GM21737 (cell line): Measurements from ENCODE around the gene FGF18.

Experiments used
- ATAC-seq: cut with Tn5 transposase; IDR thresholded peaks from one replicate; pipeline ENCODE4 v1.9.1; 2021; ENCODE audit warnings: mild to moderate bottlenecking, moderate library complexity; ENCODE audit not compliant: unreplicated experiment

FGF18 gene

DNA sequence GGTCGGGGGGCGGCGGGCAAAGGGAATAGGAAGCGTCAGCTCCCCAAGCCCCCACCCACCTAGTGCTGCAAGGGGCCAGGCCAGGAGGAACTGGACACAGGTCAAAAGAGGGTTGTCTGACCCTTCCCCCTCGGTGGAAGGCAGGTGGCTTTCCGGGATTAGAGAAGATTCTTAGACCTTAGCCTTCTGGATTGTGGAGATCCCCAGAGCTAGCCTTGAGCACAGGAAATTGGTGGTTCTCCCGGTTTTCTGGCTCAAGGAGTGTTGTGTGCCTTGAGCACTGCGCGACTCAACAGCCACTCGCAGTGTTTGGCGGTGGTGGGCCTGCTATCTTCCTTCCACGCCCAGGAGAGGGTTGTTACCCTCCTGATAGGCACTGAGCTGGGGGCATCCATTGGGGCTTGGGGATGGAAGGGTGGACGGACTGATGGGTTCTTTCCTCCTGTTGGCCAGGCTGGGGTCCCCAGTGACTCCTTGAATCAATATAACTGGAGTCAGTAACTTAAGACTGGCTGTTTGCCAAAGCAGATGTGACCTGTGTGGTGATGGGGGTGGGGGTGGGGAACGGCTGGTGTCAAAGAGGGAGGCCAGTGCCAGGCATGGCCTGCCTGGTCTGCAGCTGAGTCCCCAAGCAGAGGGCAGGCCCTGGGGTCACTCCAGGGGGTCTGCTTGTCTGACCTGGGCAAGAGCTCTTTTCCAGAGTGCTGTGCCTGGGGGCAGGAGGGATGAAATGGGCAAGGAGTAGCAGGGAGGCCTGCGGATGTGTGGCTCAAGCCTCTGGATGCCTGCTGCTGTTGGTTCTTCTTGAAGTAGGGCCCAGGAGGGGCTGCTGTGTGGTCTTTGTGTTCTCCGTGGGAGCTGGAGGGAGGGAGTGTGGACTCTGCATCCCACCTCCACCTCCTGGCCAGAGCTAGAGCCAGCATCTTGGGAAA is 2.1 kb downstream of the FGF18 start:
- ATAC-seq, result no peak

DNA sequence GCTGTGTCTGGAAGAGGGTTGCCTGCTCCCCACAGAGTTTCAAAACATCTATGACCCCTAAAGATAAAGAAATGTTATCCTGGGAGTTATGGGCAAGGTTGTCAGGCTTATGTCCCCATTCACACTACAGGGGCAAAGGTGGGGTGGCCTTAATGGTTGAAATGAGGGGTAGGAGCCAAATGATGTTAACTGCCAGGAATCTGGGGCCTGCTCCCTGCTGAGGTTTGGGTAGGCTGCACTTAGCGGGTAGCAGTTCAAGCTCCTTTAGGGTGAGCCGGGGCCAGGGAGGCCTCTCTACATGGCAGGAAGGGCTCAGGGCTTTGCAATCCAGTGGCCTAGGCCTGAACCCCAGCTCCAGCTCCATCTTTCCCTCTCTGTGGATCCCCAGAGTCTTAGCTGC is 3.0 kb downstream of the FGF18 start:
- no peak for ATAC-seq

DNA sequence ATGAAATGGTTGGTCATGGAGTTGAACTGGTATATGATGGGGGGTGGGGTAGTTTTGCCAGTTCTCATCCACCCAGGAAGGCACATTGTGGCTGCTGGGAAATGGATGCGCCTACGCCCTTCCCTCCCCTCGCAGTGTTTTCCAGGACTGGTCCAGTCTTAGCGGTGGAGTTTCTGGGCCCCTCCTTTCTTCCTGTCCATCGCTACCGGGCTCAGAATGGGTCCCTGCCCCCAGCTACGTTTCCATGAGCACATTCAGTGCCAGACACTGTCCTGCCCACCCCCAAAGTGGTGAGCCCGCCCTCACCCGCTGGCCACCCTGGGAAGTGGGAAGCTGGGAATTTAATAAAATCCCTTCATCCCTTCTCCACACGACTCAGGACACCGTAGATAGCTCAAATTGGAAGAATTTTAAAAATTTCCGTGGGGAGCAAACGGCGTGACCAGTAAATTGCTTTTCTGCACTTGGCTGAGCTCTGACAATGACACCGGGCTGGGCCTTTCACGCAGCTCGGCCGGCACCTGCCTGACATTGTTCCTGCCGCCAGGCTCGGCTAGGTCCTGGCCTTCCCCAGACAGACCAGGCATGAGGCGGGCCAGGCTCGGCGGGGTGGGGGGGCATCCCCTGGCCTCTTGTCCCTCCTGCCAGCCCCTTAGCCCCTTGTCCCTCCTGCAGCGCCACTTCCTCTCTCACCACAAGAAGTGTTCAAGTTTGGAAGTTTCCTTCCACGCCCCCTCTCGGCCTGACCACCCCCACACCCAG is 3.6 kb downstream of the FGF18 start:
- ATAC-seq, result no peak

DNA sequence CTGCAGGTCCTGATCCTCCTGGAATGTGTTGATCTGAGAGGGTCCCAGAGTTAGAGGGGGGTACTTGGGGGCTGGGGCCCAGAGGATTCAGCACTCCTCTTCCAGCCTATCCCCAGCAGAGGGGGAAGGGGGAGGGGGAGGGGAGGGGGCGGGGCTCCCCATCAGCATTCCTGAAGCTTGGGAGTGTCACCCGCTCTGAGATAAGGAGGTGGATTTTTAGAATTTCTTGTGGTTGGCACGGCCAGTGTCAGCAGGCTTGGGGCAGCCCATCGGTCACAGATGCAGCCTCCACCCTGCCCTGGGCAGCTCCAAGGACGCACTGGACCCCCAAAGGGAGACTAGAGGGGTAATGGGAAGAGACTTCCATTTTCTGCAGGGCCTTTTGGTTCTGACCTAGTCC is 5.3 kb downstream of the FGF18 start:
- no peak for ATAC-seq

DNA sequence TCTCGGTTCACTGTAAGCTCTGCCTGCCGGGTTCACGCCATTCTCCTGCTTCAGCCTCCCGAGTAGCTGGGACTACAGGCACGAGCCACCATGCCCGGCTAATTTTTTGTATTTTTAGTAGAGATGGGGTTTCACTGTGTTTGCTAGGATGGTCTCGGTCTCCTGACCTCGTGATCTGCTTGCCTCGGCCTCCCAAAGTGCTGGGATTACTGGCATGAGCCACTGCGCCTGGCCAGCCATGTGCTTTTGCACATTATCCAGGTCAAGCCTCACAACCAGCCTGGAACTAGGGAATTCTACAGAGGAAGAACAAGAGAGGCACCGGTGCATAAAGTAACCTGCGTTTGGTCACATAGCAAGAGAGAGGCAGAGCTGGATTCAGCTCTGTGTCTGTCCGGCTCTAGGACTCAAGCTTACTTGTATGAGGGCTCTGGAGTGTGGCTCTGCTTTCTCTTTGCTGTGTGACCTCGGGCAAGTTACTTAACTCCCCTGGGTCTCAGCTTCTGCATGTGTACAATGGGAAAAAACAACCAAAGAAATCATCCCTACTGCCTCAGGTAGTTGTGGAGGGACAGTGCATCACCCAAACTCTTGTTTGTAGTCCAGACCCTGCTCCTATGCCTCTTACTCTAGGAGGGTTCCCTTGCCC is 6.3 kb downstream of the FGF18 start:
- ATAC-seq, result no peak

DNA sequence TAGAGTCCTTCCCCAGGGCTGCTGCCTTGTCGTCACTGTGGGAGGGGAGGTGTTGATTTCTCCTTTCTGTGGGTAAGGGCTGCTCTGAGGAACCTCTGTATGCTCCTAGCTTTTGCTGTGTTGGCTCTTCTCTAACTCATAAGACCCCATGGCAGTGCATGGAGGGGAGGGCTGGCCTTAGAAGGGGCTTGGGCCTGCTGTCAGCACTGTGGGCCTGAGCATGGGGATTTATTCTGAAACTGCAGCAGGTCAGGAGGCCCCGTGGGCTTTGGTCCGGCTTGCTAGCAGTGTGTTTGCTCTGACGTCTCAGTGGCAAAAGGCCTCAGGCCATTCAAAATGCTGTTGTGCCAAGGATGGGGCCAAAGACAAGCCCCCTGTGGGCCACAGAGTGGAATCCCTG is 6.8 kb downstream of the FGF18 start:
- ATAC-seq, result no peak

DNA sequence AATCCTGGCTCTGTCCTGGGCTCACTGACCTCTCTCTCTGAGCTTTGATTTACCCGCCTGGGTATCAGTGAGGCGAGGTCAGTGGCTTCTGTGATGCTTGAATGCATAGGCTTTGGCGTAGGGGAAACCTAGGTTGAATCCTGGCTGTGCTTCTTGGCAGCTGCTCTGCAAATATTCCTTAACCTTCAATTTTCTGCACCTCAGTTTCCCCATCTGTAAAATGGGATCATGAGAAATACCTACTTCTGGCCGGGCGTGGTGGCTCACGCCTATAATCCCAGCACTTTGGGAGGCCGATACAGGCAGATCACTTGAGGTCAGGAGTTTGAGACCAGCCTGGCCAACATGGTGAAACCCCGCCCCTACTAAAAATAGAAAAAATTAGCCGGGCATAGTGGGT is 7.2 kb downstream of the FGF18 start:
- no peak for ATAC-seq

DNA sequence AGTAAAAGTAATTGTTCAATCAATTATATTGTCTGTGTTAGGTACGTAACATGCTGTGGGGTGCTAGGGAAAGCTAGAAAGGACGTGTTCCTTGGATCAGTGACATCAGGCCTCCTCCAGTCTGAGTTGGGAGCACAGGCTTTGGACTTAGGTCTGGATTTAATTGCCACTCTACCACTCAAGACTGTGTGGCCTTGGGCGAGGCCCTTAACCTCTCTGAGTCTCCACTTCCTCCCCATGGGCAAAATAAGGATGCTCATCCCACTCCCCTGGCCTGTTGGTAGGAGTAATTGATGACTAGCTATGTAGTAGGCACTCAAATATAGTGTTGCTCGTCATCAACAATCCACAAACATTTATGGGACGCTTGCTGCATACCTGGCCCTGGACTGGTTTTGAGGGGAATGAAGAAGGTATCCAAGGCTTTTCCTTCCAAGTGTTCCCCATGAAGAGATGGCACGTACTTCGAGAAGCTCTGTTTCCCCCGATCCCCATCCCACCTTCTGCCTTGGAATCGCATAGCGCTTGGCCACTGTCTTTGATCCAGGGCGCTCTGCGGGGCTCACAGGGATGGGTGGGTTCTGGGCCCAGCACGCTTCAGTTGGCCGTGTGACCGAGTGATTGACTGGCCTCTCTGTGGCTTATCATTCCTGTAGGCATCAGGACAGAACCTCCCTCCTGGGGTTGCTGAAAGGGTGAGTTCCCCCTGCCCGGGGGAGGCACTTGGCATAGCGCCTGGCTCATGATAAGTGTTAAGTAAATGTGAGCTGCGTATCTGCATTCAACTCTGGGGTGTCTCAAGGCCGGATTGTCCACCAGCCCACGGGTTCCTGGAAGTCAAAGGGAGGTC is 8.1 kb downstream of the FGF18 start:
- ATAC-seq, result no peak

DNA sequence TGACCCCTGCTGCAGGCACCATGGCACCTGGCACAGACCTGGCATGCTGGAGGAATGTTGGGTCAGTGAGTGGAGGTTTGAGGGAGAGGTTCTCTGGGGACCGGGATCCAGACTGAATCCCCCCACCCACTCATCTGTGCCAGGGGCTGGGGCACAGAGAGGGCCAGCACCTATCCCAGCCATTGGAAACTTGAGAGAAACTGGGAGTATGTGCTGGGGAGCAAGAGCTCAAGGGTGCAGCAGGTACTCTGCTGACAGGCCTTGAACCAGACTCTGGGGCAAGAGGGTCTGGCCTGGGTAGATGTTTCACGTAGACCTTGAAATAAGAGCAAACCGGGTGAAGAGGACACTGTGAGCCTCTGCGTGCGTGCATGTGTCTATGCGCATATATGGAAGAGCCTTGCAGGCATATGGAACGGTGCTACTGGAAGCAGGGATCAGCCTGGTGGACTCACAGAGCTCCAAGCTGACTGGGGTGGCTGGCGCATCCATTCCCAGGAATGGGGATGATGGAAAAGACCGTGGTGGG is 8.8 kb downstream of the FGF18 start:
- ATAC-seq, result no peak

DNA sequence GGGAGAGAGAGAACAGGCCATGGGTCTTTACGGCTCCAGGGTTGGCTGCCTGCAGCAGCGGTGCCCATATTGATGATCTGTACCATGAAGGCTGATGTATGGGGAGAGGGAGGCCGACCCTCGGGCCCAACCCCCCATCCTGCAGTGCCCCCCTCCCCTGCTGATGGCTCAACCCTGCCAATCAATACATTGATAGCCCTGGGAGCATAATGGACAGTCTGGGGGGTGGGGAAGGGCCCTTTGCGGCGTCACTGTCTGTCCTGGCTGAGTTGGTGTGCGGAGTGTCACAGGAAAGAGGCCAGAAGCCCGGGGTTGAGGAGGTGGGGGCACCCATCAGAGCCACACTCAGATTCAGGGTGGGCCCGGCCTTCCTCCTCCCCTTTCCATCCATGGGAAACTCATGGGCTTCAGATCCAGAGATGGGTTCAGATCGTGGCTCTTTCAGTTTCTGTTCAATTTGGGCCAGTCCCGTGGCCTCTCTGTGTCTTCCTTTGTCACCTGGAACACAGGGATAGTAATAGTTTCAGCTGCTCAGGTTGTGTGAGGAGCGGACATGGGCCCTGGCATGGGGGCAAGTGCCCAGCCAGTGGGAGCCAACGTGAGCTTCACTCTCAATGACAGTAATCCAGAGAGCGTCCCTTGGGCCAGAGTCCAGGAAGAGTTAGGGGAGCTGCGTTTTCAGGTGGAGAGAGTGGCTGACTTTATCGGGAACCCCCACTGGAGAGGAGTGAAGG is 9.5 kb downstream of the FGF18 start:
- no peak for ATAC-seq

DNA sequence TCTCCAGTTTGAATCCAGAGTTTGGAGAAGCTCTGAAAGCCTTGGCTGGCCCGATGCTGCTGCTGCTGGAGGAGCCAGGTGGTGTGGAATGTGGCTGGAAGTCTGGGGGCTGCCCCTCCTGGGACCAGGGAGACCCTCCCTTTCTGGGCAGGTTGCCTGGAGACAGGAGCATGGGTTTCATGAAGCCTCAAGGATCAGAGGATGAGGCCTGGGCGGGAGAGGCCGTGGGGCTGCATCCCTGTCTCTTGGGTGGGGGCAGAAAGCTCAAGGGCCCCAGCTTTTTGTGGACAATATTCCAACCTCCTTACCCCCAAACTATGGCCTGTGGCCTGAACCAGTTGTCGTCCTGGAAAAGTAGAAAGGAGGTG is 10.1 kb downstream of the FGF18 start:
- ATAC-seq, result no peak

DNA sequence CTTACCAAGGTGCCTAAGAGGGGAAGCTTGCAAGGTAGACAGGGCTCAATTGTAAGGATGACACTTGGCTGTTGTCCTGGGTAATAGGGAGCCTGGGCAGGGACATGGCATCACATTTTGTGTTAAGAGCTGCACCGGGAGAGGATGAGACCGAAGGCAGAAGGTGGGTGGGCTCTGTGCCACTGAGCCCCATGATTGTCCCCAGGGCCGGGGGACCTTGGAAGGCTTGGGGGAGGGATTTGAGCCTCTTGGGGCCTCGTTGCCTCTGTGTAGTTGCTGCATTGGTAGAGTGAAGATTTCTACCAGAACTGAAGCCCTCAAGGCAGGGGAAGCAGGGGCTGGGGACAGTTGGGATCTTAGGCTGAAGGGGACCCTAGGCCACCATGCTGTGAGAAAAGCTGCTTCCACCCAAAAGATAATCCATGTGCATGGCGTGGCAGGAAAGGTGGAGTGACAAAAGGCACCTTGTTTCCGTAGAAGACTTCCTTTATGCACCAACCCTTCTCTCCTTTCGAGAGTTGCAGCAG is 11.9 kb downstream of the FGF18 start:
- ATAC-seq, result no peak

DNA sequence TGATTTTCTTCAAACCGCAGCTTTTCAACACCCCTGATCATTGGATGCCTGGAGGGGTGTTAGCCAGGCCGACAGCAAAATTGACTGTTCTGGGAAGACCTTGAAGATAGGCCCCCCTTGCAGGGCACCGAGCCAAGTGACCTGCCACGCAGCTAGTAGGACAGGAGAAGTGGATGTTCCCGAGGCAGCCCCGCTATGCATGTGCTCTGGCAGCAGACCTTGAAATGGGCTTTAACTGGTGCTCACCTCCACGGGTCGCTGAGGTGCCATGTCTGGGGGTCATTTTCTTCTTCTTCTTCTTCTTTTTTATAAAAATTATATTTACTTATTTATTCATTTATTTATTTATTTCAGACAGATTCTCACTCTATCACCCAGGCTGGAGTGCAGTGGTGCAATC is 12.6 kb downstream of the FGF18 start:
- ATAC-seq, result no peak

DNA sequence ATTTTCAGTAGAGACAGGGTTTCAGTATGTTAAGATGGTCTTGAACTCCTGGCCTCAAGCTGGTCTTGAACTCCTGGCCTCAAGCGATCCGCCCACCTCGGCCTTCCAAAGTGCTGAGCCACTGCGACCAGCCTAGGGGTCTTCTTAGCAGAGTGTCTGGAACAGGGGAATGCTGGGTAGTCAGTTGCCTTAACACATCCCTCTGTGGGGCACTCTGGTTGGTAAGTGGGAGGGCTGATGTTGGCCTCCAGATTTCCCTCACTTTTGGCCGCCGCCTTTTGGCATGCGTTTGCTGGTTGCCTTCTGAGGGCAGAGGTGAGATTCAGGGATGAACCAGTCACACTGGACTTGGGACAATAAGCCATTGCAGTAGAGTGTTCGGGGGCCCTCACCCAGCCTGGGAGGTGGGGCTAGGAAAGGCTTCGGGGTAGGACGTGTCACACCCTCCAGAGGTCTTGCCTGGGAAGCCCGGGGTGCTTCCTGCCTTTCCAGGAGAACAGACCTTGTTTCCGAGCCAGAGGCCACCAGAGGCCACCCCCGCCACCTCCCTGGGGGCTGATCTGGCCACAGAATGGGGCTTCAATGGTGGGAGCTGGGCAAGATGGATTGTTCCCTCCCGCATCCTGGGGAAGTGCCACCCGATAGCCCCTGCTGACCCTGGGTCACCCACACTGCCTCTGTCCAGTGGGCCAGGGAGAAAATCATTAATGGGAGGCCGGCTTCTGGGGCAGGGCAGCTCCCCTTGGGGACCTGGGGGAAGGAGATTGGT is 13.3 kb downstream of the FGF18 start:
- no peak for ATAC-seq

DNA sequence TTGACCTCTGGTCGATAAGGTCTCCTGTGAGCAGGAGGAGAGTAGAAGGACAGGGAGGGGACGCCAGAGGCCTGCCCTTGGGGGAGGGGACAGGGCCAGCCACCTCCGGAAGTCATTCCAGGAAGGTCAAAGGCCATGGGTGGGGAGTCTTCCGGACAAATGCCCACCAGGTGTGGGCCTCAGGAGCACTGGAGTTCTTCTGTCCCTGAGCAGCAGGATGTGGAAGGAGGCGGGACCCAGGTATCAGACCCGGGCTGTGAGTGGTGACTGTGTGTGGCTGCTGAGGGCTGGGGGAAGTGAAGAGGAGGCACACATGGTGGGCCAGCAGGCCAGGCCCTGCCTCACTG is 13.9 kb downstream of the FGF18 start:
- ATAC-seq, result no peak

DNA sequence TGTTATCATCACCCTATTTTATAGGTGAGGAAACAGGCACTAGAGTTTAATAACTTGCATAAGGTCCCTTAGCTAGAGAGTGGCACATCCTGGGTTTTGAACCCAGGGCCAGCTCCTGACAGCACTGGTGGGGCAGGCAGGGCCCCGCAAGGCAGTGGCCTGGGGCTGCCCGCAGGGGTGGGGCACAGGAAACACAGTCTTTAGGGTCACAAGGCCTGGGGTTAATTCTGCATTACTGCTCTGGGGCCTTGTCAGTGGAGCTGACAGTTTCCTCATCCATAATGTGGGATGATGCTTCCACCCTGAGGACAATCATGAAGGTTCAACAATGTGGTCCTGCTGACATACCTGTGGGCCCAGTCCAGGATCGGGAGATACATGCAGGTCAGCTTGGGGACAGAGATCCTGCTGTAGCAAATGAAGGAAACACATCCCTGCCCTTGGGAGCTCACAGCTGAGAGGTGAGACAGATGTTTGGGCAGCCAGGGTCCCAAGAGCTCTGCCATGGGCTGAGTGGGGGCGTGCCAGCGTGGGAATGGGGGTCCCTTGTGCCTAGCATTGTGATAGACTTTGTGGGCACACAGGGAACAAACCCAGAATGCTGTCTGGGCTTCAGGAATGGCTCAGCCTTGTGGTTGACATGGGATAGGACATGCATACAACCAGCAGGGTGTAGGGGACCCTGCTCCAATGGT is 14.7 kb downstream of the FGF18 start:
- ATAC-seq, result no peak

DNA sequence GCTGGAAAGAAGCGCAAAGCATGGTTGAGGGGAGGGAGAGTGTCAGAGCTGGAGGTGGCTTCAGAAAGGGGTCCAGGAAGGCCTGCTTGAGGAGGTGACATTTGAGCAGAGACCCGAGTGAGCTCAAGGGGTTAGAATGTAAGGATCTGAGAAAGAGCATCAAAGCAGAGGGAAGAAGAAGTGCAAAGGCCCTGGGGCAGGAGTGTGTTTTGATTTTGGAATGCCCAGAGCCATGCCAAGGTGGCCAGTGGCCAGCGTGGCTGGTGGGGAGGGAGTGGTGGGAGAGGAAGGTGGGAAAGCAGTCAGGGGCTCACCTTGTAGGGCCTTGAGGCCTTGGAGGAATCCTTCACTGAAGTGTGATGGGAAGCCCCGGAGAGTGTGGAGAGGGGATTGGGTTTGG is 15.4 kb downstream of the FGF18 start:
- ATAC-seq, result no peak

DNA sequence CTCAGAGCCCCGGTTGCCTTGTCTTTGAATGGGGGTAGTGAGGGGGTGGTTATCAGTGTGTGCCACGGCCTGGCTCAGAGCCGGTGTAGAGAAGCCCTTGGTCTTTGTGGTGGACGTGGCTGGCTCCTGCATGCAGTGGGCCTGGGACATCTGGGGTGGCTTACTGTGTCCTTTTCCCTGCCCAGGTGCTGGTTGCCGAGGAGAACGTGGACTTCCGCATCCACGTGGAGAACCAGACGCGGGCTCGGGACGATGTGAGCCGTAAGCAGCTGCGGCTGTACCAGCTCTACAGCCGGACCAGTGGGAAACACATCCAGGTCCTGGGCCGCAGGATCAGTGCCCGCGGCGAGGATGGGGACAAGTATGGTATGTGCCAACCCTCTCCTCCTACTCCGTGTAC is 16.5 kb downstream of the FGF18 start:
- ATAC-seq, result no peak
